ENCODE measurements around the gene ERICH3.

Gene ERICH3

GRCh38 chr1:74715806-74716205 lies 42.2 kb upstream of the ERICH3 start:
- Histone ChIP-seq H3K27me3 (ENCODE audit: low read length) (no peaks in the 10 kb centered on the region), H4K20me1 (ENCODE audit: low read depth, low read length) (no peaks in the 10 kb centered on the region), H2AFZ (ENCODE audit: low read depth, low read length, severe bottlenecking) (no peak overlapping the region), H3K9me3 (ENCODE audit: insufficient read depth, low read length) (no peaks in the 10 kb centered on the region), H3K4me3 (ENCODE audit: insufficient read depth, low read length, poor library complexity, severe bottlenecking) (no peak overlapping the region), H3K27ac (ENCODE audit: low read depth, low read length) (no peak overlapping the region), H3K4me2 (ENCODE audit: low read depth, low read length, poor library complexity, severe bottlenecking) (no peak overlapping the region), H3K36me3 (ENCODE audit: low read length) (0 out of 2 replicates have a peak, but pooled peaks cover 8% of the 10 kb centered on the region), H3F3A (ENCODE audit: insufficient read depth) (no peaks in the 10 kb centered on the region), H3K9ac (ENCODE audit: low read length) (no peak overlapping the region), H3K79me2 (ENCODE audit: insufficient read depth, low read length) (no peaks in the 10 kb centered on the region), H3K9me2 (replicated peaks; ENCODE audit: insufficient read depth, low read length) (no peaks in the 10 kb centered on the region)
- TF ChIP-seq CTCF (IDR thresholded peaks at IDR 0.05; ENCODE audit: insufficient read depth, low read length, poor library complexity, severe bottlenecking) (no peak), EZH2phosphoT487 (conservative IDR thresholded peaks at IDR 0.05; ENCODE audit: low read length) (no peak)

GRCh38 chr1:74715236-74715502 lies 41.6 kb upstream of the ERICH3 start:
- Histone ChIP-seq H3K9me2 (replicated peaks; ENCODE audit: insufficient read depth, low read length) (no peaks in the 10 kb centered on the region), H3K36me3 (ENCODE audit: low read length) (peaks cover 8% of the 10 kb centered on the region; the same call in 1 of the 2 replicates), H3K27me3 (ENCODE audit: low read length) (no peaks in the 10 kb centered on the region), H3K79me2 (ENCODE audit: insufficient read depth, low read length) (no peaks in the 10 kb centered on the region), H3K27ac (ENCODE audit: low read depth, low read length) (no peak overlapping the region), H4K20me1 (ENCODE audit: low read depth, low read length) (no peaks in the 10 kb centered on the region), H2AFZ (ENCODE audit: low read depth, low read length, severe bottlenecking) (no peak overlapping the region), H3K4me2 (ENCODE audit: low read depth, low read length, poor library complexity, severe bottlenecking) (no peak overlapping the region), H3F3A (ENCODE audit: insufficient read depth) (no peaks in the 10 kb centered on the region), H3K9me3 (ENCODE audit: insufficient read depth, low read length) (no peaks in the 10 kb centered on the region), H3K9ac (ENCODE audit: low read length) (no peak overlapping the region), H3K4me3 (ENCODE audit: insufficient read depth, low read length, poor library complexity, severe bottlenecking) (no peak overlapping the region)
- no peak for TF ChIP-seq CTCF (IDR thresholded peaks at IDR 0.05; ENCODE audit: insufficient read depth, low read length, poor library complexity, severe bottlenecking)
- TF ChIP-seq EZH2phosphoT487 (conservative IDR thresholded peaks at IDR 0.05; ENCODE audit: low read length), result no peak

- Histone ChIP-seq H3K79me2 (ENCODE audit: insufficient read depth, low read length) (no peaks in the 10 kb centered on the region), H3K9me3 (ENCODE audit: insufficient read depth, low read length) (no peaks in the 10 kb centered on the region), H4K20me1 (ENCODE audit: low read depth, low read length) (no peaks in the 10 kb centered on the region), H3K4me2 (ENCODE audit: low read depth, low read length, poor library complexity, severe bottlenecking) (no peak overlapping the region), H3K27ac (ENCODE audit: low read depth, low read length) (no peak overlapping the region), H2AFZ (ENCODE audit: low read depth, low read length, severe bottlenecking) (no peak overlapping the region), H3K36me3 (ENCODE audit: low read length) (peaks cover 8% of the 10 kb centered on the region; the same call in 1 of the 2 replicates), H3K9me2 (replicated peaks; ENCODE audit: insufficient read depth, low read length) (no peaks in the 10 kb centered on the region), H3K9ac (ENCODE audit: low read length) (no peak overlapping the region), H3F3A (ENCODE audit: insufficient read depth) (no peaks in the 10 kb centered on the region), H3K27me3 (ENCODE audit: low read length) (no peaks in the 10 kb centered on the region), H3K4me3 (ENCODE audit: insufficient read depth, low read length, poor library complexity, severe bottlenecking) (no peak overlapping the region)
- TF ChIP-seq CTCF (IDR thresholded peaks at IDR 0.05; ENCODE audit: insufficient read depth, low read length, poor library complexity, severe bottlenecking) (no peak), EZH2phosphoT487 (conservative IDR thresholded peaks at IDR 0.05; ENCODE audit: low read length) (no peak)
Measured at GRCh38 chr1:74714429-74715235, 41.0 kb upstream of the ERICH3 start.

Data from SU-DHL-6 (cell line).